Measurements from ENCODE around the gene TCP11.

TCP11 gene

DNA sequence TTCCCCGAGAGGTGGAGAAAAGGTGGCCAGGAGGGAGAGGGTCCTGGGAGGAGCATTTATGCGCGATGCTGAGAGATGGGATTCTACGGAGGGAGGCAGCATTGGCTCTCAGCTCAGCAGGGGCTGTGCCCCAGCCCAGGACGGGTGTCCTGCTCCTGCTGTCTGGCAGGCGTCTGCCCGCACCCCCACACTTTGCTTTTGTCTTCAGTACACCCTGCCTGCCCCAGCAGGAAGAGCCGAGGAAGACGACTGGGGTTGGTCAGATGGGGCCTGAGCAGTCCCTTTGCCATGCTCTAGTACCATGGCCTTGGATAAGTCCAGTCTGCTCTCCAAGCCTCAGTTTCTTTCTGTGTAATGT lies 68.5 kb downstream of the TCP11 start:
- no peak overlapping the region for H3K4me3 ChIP-seq (ENCODE audit: low read depth, low read length)
- TF ChIP-seq, protein P1, sequence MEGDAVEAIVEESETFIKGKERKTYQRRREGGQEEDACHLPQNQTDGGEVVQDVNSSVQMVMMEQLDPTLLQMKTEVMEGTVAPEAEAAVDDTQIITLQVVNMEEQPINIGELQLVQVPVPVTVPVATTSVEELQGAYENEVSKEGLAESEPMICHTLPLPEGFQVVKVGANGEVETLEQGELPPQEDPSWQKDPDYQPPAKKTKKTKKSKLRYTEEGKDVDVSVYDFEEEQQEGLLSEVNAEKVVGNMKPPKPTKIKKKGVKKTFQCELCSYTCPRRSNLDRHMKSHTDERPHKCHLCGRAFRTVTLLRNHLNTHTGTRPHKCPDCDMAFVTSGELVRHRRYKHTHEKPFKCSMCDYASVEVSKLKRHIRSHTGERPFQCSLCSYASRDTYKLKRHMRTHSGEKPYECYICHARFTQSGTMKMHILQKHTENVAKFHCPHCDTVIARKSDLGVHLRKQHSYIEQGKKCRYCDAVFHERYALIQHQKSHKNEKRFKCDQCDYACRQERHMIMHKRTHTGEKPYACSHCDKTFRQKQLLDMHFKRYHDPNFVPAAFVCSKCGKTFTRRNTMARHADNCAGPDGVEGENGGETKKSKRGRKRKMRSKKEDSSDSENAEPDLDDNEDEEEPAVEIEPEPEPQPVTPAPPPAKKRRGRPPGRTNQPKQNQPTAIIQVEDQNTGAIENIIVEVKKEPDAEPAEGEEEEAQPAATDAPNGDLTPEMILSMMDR (IDR thresholded peaks at IDR 0.05; ENCODE audit: control insufficient read depth, extremely low read depth, insufficient read depth): no peak

DNA sequence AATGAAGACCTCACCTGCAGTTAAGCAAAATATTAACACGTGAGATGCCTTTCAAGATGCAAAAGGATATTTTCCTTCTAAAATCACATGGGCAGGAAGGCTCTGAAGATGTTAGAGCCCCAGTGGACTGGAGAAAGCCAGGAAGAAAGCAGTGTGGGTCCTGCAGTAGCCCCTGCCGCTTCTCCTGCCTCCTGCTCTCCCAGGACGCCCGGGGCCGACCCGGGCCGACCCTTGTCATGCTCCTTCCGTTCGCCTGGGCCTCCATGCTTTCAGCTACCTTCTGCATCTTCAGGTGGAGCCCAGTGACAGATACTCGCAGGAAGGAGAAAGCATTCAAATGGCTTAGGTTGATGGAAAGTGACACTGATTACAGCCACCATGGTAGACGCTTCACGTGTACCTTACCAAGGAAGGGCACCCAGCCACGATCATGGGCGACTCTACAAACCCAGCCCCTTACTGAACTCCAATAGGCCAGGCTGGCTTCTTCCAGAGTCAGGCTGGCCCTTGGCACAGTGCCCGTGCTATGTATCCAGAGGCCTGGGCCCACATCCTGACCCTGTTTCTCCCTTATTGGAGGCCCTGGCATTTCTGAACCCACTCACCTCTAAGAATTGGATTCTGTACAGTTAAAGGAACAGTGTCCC lies 69.0 kb downstream of the TCP11 start:
- no peak for DNase-seq (ENCODE audit: low read depth)
- no peak overlapping the region for H3K4me3 ChIP-seq (ENCODE audit: low read depth, low read length)
- TF ChIP-seq, protein P1 (IDR thresholded peaks at IDR 0.05; ENCODE audit: control insufficient read depth, extremely low read depth, insufficient read depth): no peak

More for the DNA sequence above, 68.5 kb downstream of the TCP11 start:
- no peak for DNase-seq (ENCODE audit: low read depth)

DNA sequence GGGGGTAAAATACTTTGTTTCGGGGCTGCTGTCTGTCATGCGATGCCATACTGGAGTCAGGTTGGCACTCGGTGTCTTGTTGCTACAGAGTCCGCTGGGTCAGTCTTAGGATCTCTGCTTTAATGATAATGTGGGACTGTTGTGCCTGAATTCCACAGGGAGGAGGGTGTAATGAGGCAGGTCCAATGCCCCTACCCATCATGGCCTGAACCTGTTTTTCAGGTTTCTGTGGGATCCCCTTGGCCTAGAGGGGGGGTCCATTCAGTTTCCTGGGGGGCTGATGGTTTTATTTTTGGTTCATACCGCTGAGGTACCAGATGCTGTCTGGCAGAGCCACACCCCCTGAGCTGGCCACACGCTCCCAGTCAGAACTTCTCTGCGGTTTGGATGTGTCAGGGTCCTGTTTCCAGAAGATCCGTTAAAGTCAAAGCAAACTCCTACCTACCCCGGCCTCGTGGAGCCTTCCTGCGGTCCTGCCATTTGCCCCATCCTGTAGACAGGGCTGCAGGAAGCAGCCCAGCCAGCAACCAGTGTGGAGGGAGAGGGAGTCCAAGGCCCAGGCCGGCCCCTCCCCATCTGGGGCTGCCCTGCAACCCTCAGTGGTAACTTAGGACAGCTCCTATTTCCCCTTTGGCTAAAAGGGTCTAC lies 69.7 kb downstream of the TCP11 start:
- DNase-seq (ENCODE audit: low read depth): no peak
- TF ChIP-seq, protein P1 (IDR thresholded peaks at IDR 0.05; ENCODE audit: control insufficient read depth, extremely low read depth, insufficient read depth): no peak
- H3K4me3 ChIP-seq (ENCODE audit: low read depth, low read length): no peak overlapping the region

DNA sequence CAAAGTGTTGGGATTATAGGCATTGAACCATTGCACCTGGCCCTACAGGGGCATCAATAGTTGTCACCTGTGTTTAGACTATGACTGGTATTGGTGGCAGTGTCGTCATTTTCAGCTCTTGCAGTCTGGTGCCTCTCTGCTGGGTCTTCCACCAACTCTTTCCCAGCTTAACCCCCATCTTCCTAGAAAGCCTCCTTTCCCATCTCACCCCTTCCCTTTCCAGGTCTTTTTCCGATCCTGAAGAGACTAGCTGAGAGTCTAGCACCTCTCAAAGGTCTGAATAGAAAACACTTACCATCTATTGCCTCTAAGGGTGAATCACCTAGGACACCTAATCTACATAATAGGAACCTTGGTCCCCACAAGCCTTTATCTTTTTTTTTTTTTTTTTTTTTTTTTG lies 71.0 kb downstream of the TCP11 start:
- TF ChIP-seq, protein P1 (IDR thresholded peaks at IDR 0.05; ENCODE audit: control insufficient read depth, extremely low read depth, insufficient read depth): no peak
- no peak for DNase-seq (ENCODE audit: low read depth)
- no peak overlapping the region for H3K4me3 ChIP-seq (ENCODE audit: low read depth, low read length)

DNA sequence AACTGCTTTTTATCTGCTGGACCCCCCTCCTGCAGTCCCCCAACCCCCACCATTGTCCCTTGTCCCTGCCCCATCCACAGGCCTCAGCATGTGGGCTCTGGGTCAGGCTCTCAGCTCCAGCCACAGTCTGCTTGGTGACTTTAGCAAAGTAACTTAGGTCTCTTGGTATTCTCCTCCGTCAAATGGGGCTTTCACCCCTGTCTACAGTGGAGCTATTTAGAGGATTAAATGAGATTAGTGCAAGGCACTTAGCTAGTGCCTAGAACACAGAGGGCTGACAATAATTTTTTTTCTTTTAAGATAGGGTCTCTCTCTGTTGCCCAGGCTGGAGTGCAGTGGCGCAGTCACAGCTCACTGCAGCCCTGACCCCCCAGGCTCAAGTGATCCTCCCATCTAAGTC lies 71.9 kb downstream of the TCP11 start:
- DNase-seq (ENCODE audit: low read depth): no peak
- TF ChIP-seq, protein P1 (IDR thresholded peaks at IDR 0.05; ENCODE audit: control insufficient read depth, extremely low read depth, insufficient read depth): no peak
- no peak overlapping the region for H3K4me3 ChIP-seq (ENCODE audit: low read depth, low read length)

DNA sequence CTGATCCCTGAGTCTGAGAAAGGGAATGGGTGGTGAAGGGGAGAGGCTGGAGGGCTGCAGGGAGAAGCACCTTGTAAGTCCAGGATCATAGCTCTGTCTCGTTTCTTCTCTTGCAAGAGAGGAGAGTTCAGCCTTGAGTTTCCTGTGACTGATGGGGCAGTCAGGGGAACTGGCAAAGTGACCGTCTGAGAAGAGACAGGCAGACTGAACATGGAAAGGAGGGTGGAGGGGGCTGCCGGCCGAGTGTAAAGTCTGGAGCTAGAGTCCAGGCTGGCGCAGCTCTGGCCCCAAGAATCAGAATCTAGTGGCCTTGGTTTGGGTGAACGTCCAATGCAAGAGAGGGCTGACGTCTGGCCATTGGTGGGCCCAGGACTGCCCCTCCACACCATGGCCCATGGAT lies 72.5 kb downstream of the TCP11 start:
- no peak overlapping the region for H3K4me3 ChIP-seq (ENCODE audit: low read depth, low read length)
- no peak for DNase-seq (ENCODE audit: low read depth)
- TF ChIP-seq, protein P1 (IDR thresholded peaks at IDR 0.05; ENCODE audit: control insufficient read depth, extremely low read depth, insufficient read depth): no peak

DNA sequence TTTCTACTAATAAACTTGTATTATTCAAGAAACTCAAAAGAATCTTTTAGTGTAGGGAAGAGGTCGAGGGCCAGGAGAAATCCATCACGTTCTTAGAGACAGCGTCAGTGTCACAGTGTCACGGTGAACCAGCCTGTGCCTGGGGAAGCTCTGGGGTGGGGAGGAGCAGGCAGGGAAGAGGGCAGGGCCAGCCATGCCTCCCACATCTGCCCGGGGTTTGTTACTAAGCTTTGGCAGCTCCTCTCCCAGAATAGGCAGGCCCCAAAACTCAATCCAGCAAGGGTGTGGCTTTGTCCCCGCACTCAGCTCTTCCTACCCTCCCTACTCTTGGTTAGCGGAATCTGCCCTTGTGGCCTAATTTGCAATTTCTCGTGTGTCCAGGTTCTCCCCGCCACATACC lies 72.9 kb downstream of the TCP11 start:
- DNase-seq (ENCODE audit: low read depth): no peak
- TF ChIP-seq, protein P1 (IDR thresholded peaks at IDR 0.05; ENCODE audit: control insufficient read depth, extremely low read depth, insufficient read depth): no peak
- H3K4me3 ChIP-seq (ENCODE audit: low read depth, low read length): no peak overlapping the region

All from LNCaP clone FGC (cell line).